Panc1 (cell line): ENCODE data around the gene CAPN15. TPM values are rescaled to one million over a fixed set of nuclear protein-coding genes. Genes with fewer than 3 reads are reported as not detected.

Experiments used
- ATAC-seq: fragments of 200-7000 bp; cut with Tn5 transposase; 2 replicates; pipeline ENCODE4 v1.9.1; 2020; ENCODE audit warnings: mild to moderate bottlenecking, moderate library complexity
- BruUV-seq: library from RNA; stranded (reverse); fragments of 400-500 nt; replicated peaks from 2 replicates; lab custom pipeline; 2021; lab: Mats Ljungman, UMichigan
- CTCF ChIA-PET: fragments of 300-600 bp; sonication (Branson Sonifier 250); formaldehyde crosslinking; loops from one replicate; lab custom pipeline; 2022; ENCODE audit warnings: antibody characterized with exemption; lab: Charles Lee
- POLR2A ChIA-PET: fragments of 300-600 bp; sonication (Branson Sonifier 250); formaldehyde crosslinking; loops from one replicate; lab custom pipeline; 2022; ENCODE audit warnings: antibody characterized with exemption; lab: Charles Lee
- DNase-seq: peaks from one replicate; pipeline ENCODE4 v3.0.0-alpha.2; 2010; ENCODE audit warnings: low read depth, low spot score
- H3K27ac ChIP-seq: 2 replicates; pipeline ENCODE4 v1.5.1; 2011; ENCODE audit warnings: mild to moderate bottlenecking, low read length, inconsistent platforms
- H3K27me3 ChIP-seq: fragments of 200-500 bp; sonication (Bioruptor generic); 2 replicates; pipeline ENCODE4 v1.6.0; 2014; ENCODE audit warnings: low read length, inconsistent platforms; ENCODE audit not compliant: control insufficient read depth, insufficient read depth
- H3K36me3 ChIP-seq: fragments of 200-500 bp; sonication (Bioruptor generic); 2 replicates; pipeline ENCODE4 v1.5.1; 2014; ENCODE audit warnings: inconsistent platforms, mild to moderate bottlenecking, low read length, moderate library complexity; ENCODE audit not compliant: control insufficient read depth, insufficient read depth
- H3K4me1 ChIP-seq: 2 replicates; pipeline ENCODE4 v1.5.1; 2011; ENCODE audit warnings: inconsistent platforms, mild to moderate bottlenecking, low read length, moderate library complexity; ENCODE audit not compliant: control insufficient read depth, insufficient read depth
- H3K4me3 ChIP-seq, 2 experiments: 2 replicates each; pipeline ENCODE4 v1.5.1; 2011 to 2012; ENCODE audit warnings: low read depth in 2 of 2, low read length in 2 of 2, mild to moderate bottlenecking in 2 of 2, inconsistent platforms in 1 of 2, moderate library complexity in 1 of 2
- H3K9me3 ChIP-seq: fragments of 200-500 bp; sonication (Bioruptor generic); 2 replicates; pipeline ENCODE4 v1.5.1; 2014; ENCODE audit warnings: low read depth, mild to moderate bottlenecking, inconsistent platforms, low read length, moderate library complexity; ENCODE audit not compliant: control insufficient read depth, insufficient read depth
- POLR2AphosphoS5 ChIP-seq: IDR thresholded peaks from 2 replicates; pipeline ENCODE4 v1.6.1; 2012; ENCODE audit warnings: mild to moderate bottlenecking, low read depth, low read length, moderate library complexity
- SIN3A ChIP-seq: IDR thresholded peaks from 2 replicates; pipeline ENCODE4 v1.6.1; 2012; ENCODE audit warnings: low read depth, mild to moderate bottlenecking, low read length, moderate library complexity, borderline replicate concordance; ENCODE audit not compliant: insufficient read depth
- TCF7L2 ChIP-seq: IDR thresholded peaks from 2 replicates; pipeline ENCODE4 v1.6.1; 2011; ENCODE audit warnings: mild to moderate bottlenecking, low read depth, low read length, inconsistent platforms
- in situ Hi-C: cut with HindIII; loops from 2 replicates; pipeline ENCODE4 v1.10.0; 2016; ENCODE audit warnings: low sequenced_read_pairs, low pct_unique_long_range_greater_than_20kb
- intact Hi-C: fragments of 100-400 bp; cut with micrococcal nuclease; formaldehyde crosslinking; loops from one replicate; pipeline ENCODE4 v1.10.0; 2022; ENCODE audit not compliant: unreplicated experiment
- total RNA-seq: library from RNA; stranded (reverse); gene quantifications from one replicate; pipeline ENCODE4 v1.2.1, GENCODE V29; 2021; ENCODE audit not compliant: unreplicated experiment
- TF ChIP-seq, protein P1 (sequence below), 2 experiments: IDR thresholded peaks; 2 replicates each; pipeline ENCODE4 v1.6.1; 2011 to 2012; ENCODE audit warnings: low read depth in 2 of 2, control low read depth in 1 of 2, low read length in 1 of 2, mild to moderate bottlenecking in 1 of 2, moderate library complexity in 1 of 2; ENCODE audit not compliant: insufficient read depth in 1 of 2
- TF ChIP-seq, protein P2 (sequence below): fragments of 450-650 bp; IDR thresholded peaks from 2 replicates; pipeline ENCODE4 v1.5.1; 2017; ENCODE audit warnings: mild to moderate bottlenecking

Gene CAPN15
- total RNA-seq, 1 experiment from 2014 or later: 78.5 TPM

DNA sequence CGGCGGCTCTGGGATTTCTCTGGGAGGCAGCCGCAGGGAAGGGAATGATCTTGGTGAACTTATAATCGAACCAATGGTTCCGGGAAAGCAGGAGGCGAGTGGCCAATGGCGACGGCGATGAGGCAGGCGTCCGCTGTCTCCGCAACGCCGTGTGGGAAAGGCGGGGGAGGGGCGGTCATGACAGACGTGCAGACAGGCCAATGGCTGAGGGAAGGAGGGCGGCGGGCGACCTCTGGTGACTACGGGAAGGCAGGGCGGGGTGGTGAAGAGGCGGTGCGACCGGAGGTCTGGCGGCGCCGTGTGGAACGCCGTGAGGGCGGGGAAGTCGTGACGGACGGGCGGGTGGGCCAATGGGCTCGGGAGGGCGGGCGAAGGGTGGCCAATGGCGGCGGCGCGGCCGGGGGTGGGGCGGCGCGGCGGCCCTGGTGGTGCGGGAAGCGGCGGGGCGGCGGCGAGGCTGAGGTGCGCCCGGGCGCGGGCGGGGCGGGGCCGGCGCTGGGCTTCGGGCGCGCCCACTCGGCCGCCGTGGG is 62.2 kb downstream of the CAPN15 start, which contains the start of gene RAB40C:
Gene RAB40C, plus strand, starts transcription at position 409 of the 530 bp plus-strand sequence. CDS start 226 bp downstream, outside the sequence.
- H3K9me3 ChIP-seq: no peaks in the 10 kb centered on the region
- no peaks in the 10 kb centered on the region for H3K36me3 ChIP-seq
- peak within 1 kb of the TSS; percentile 78 to 79 for H3K4me3 ChIP-seq
- no peaks in the 10 kb centered on the region for H3K27me3 ChIP-seq
- in situ Hi-C loops: no loop called here
- BruUV-seq: no TSS peak
- TF ChIP-seq POLR2AphosphoS5 (peak; percentile 18; the same call in 1 of the 2 replicates), SIN3A (no peak)
- POLR2A ChIA-PET: no interaction called here
- peak within 1 kb of the TSS; percentile 90 for H3K27ac ChIP-seq
- intact Hi-C loops: no loop called here
- ATAC-seq (peak; percentile 86), DNase-seq (peak; percentile 75)
- CTCF ChIA-PET: interaction anchor here (1.0 kb wide), 1 partner anchor 21 kb away, joined by 3 read pairs; no protein-coding TSS in a partner anchor
- peaks cover 47% of the 10 kb centered on the region for H3K4me1 ChIP-seq

DNA sequence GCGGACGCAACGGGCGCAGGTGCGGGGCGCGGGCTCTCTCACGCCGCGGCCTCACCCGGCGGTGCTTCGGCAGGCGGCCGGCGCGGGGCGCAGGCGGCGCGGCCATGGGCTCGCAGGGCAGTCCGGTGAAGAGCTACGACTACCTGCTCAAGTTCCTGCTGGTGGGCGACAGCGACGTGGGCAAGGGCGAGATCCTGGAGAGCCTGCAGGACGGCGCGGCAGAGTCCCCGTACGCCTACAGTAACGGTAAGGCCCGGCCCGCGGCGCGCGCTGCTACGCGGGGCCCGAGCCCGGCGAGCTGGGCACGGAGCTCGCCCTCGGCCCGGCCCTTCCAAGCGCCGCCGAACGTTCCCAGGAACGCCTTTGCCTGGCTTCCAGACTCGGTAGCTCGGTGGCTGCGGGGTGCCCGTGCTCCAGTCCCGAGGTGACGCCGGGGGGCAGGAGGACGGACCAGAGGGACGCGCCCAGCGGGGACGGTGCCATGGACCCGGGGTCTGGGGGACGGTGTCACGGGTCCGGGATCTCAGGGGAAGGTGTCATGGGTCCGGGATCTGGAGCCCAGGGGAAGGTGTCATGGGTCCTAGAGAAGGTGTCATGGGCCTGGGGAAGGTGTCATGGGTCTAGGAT is 62.8 kb downstream of the CAPN15 start:
- in situ Hi-C loops: no loop called here
- DNase-seq: no peak

DNA sequence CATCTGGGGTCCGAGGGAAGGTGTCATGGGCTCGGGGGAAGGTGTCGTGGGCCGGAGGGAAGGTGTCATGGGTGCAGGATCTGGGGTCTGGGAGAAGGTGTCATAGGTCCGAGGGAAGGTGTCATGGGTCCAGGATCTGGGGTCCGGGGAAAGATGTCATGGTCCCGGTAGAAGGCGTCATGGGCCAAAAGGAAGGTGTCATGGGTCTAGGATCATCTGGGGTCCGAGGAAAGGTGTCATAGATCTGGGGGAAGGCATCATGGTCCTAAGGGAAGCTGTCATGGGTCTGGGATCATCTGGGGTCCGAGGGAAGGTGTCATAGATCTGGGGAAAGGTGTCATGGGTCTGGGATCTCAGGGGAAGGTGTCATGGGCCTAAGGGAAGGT is 63.3 kb downstream of the CAPN15 start:
- in situ Hi-C loops: no loop called here
- H3K36me3 ChIP-seq: no peaks in the 10 kb centered on the region
- CTCF ChIA-PET: interaction anchor here (1.0 kb wide), 1 partner anchor 19 kb away, joined by 3 read pairs; no protein-coding TSS in a partner anchor
- POLR2A ChIA-PET: no interaction called here
- peak overlapping the region; percentile 65 to 78 for H3K4me3 ChIP-seq
- no peak for ATAC-seq
- no peaks in the 10 kb centered on the region for H3K9me3 ChIP-seq
- TF ChIP-seq POLR2AphosphoS5 (no peak), SIN3A (no peak)
- TF ChIP-seq, protein P1, sequence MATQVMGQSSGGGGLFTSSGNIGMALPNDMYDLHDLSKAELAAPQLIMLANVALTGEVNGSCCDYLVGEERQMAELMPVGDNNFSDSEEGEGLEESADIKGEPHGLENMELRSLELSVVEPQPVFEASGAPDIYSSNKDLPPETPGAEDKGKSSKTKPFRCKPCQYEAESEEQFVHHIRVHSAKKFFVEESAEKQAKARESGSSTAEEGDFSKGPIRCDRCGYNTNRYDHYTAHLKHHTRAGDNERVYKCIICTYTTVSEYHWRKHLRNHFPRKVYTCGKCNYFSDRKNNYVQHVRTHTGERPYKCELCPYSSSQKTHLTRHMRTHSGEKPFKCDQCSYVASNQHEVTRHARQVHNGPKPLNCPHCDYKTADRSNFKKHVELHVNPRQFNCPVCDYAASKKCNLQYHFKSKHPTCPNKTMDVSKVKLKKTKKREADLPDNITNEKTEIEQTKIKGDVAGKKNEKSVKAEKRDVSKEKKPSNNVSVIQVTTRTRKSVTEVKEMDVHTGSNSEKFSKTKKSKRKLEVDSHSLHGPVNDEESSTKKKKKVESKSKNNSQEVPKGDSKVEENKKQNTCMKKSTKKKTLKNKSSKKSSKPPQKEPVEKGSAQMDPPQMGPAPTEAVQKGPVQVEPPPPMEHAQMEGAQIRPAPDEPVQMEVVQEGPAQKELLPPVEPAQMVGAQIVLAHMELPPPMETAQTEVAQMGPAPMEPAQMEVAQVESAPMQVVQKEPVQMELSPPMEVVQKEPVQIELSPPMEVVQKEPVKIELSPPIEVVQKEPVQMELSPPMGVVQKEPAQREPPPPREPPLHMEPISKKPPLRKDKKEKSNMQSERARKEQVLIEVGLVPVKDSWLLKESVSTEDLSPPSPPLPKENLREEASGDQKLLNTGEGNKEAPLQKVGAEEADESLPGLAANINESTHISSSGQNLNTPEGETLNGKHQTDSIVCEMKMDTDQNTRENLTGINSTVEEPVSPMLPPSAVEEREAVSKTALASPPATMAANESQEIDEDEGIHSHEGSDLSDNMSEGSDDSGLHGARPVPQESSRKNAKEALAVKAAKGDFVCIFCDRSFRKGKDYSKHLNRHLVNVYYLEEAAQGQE (IDR thresholded peaks at IDR 0.05; ENCODE audit: insufficient read depth in 1 of 2, low read depth in 2 of 2, low read length in 1 of 2): no peak
- TF ChIP-seq, protein P2, sequence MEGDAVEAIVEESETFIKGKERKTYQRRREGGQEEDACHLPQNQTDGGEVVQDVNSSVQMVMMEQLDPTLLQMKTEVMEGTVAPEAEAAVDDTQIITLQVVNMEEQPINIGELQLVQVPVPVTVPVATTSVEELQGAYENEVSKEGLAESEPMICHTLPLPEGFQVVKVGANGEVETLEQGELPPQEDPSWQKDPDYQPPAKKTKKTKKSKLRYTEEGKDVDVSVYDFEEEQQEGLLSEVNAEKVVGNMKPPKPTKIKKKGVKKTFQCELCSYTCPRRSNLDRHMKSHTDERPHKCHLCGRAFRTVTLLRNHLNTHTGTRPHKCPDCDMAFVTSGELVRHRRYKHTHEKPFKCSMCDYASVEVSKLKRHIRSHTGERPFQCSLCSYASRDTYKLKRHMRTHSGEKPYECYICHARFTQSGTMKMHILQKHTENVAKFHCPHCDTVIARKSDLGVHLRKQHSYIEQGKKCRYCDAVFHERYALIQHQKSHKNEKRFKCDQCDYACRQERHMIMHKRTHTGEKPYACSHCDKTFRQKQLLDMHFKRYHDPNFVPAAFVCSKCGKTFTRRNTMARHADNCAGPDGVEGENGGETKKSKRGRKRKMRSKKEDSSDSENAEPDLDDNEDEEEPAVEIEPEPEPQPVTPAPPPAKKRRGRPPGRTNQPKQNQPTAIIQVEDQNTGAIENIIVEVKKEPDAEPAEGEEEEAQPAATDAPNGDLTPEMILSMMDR: no peak
- no peak for DNase-seq
- peaks cover 41% of the 10 kb centered on the region for H3K4me1 ChIP-seq
- intact Hi-C loops: no loop called here
- no peaks in the 10 kb centered on the region for H3K27me3 ChIP-seq
- H3K27ac ChIP-seq: peak overlapping the region; percentile 20
- BruUV-seq: no TSS peak

More for the DNA sequence above, 62.8 kb downstream of the CAPN15 start:
- Histone ChIP-seq H3K27me3 (no peaks in the 10 kb centered on the region), H3K9me3 (no peaks in the 10 kb centered on the region), H3K36me3 (no peaks in the 10 kb centered on the region), H3K27ac (peak overlapping the region; percentile 20), H3K4me1 (peaks cover 46% of the 10 kb centered on the region), H3K4me3 (peak overlapping the region; percentile 65 to 78)
- intact Hi-C loops: no loop called here
- ChIA-PET CTCF (interaction anchor here (1.0 kb wide), 1 partner anchor 20 kb away, joined by 3 read pairs; no protein-coding TSS in a partner anchor), POLR2A (no interaction called here)
- peak; percentile 1; the same call in 1 of the 2 replicates for ATAC-seq
- TF ChIP-seq TCF7L2 (no peak), SIN3A (peak; percentile 25; the same call in 1 of the 2 replicates), POLR2AphosphoS5 (no peak)
- TF ChIP-seq, protein P2: no peak
- BruUV-seq: no TSS peak
